Stimulated activated CD8-positive, alpha-beta memory T cell treated with anti-CD3 and anti-CD28 coated beads, Interleukin-15, amount 100 ng/mL, for 1 hour (primary cell): Measurements from ENCODE around the gene C1orf21.

Experiments
- DNase-seq: peaks from one replicate; pipeline ENCODE4 v3.0.0-alpha.2; 2020; ENCODE audit warnings: low read depth

Gene C1orf21

DNA sequence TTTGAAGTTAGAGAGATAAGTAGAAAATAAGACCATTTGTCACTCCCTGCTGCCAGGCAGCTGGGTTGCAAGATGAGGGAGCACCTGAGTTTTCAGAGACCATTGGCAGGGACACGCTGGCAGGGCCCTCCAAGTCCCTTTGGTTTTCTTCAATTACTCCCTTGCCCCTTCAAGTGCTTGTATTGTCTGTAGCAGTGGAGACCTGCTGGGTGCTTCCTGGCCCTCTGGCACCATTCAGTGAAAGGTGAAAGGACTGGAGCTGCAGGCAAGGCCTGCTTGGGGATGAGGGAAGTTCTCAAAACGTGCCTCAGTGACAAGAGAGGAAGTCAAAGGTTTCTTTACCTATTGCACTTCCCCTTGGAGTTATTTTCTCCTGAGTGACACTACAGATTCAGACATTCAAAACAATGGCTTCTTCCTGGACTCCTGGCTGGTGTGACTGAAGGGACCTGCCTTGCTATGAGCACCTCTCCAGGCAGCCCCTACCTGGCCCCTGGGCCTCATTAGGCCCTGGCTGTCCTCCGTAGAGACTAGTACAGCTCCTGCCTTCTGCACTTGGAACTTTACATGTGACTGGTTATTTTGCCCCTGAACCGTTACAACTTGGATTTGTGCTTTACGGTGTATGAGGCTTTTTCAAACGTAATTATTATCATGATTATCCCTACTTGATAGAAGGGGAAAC, 100.1 kb downstream of the C1orf21 start:
- DNase-seq, result no peak

DNA sequence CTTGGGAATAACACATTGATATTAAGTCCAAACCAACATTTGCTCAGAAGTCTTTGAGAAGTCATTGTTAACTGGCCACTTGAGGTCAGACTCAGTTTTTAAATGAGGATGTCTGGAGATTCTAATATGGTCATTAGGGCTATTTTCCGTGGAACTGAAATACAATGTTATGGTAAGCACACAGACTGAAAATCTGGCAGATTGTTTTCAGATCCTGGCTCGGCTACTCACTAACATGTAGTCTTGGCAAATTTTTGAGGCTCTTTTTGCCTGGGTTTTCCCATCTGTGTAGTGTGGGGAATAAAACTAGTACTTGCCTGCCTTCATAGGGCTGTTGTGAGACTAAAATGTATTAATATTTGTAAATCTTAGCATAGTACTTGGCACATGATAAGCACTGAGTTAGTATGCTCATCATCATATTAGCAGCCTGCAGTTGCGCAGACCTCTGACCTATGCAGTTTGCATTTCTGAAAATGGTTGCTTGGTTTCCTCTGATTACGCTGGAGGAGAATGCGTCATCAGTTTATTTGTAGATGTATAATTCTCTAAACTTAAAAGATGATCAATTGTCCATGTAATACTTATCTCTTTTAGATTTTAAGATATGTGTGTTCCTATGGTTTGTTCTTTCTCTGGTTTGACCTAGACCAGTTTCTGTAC, 100.8 kb downstream of the C1orf21 start:
- DNase-seq, result no peak

DNA sequence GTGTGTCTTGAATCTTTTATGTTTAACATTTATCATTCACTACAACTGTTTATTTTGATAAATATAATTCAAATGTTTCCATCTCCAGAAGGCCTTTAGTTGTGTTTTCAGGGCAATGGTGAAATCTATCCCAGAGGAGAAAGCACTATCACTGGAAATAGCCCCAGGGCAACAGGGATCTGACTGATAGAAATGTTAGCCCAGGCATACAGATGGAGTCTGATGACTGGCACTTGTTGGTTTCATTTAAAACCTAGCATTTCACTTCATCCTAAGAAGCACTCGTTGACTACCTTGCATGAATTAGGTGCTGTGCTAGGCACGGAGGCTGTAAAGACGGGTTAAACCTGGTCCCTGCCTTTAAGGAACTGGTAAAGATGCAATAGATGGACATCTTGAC, 103.1 kb downstream of the C1orf21 start:
- no peak for DNase-seq

DNA sequence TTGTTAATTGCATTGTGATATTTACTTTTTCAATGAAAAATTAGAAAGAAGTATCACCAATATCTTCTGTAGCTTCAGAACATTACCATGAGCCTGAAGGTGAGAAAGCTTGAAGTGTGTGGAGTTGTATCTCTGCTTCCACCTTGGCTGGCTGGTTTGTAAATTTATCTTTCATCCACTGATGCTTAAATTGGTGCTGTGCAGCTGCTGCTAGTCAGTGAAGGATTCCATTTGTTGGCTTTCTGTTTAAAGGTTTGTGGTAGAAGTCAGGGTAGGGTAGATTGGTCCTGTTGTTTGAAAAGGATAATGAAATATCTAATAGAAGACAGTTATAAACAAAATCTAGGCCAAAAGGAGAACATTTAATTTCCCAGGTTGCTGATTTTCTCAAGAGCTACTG, 105.7 kb downstream of the C1orf21 start:
- no peak for DNase-seq

DNA sequence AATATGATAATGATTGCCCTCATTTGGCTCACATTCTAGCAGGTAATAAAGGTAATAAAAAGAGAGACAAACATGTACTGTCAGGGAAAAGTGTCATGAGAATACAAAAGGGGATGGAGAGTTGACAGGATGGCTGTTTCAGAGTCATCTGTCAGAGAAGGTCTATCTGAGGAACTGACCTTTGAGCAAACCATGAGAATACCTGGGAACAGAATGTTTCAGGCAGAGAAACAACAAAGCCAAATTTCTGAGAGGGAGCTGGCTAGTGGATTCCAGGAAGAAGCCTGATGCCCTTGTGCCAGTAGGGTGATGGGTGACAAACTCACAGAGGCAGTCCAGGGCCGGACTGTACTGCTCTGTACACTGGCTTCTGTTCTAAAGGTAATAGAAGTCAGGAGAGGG, 107.2 kb downstream of the C1orf21 start:
- no peak for DNase-seq

DNA sequence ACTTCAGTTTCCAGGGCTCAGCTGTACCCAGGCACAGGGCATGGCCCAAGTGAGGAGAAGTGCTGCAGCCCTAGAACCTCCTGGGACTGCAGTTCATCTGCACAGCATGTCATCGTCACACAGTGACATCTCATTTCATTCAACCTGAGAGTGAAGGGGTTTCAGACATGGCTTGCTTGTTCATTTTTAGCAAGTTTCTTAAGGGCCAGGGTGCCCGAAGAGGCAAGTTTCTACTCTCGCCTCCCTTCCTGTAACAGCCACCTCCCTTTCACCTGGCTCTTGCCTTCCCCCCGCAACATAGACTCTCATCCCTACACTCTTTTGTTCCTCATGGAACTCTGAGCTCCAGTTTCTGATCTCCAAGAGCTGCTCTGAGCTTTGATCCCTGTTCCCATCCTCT, 108.1 kb downstream of the C1orf21 start:
- DNase-seq, result no peak

DNA sequence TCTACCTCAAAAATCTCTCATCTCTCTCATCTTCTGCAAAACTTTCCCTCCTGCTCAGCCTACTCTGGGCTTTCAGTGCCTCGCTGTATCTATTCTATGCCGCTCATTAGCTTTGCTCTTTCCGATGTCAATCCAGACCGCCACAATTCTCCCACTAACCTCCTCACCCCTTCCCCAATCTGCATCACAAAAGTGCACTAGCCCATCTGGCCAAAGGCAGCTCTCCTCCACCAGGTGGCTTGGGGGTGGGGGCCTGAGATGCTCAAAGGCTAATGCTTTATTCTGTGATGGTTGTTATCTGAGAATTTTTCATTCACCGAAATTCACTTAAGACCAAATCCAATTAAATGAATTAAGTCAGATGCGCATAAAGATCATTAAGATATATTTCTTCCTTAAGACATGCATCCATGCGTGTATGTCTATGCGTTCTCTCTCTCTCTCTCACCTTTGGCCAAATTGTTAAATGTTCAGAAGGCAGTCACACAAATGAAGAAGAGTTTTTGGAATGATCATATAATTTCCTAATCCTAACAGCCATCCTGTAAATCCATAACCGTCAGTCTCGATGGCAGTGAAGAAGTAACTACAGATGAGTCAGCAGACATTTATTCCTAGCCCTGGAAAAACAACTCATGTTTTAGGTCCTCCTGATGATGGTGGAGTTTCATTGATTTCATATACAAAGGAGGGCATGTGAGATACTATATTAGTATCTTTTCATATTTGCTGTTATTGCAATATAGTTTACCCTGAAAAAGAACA, 111.3 kb downstream of the C1orf21 start:
- no peak for DNase-seq

DNA sequence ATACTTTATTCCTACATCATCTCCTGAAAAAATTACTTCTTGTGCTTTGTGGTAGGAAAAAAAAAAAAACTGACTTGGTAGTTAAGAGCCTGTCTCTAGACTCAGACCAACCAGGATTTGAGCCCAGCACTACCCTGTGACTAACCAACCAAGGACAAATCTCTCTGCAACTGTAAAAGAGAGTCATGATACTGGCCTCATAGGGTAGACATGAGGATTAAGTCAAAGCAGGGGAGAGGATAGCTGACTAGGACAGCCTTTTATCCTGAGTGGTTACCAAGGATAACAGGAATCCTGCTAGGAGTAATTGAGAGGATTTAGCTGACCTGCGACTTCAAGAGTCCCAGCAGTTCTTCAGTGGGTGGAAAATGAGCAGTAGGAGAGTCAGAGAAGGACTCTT, 112.8 kb downstream of the C1orf21 start:
- no peak for DNase-seq

DNA sequence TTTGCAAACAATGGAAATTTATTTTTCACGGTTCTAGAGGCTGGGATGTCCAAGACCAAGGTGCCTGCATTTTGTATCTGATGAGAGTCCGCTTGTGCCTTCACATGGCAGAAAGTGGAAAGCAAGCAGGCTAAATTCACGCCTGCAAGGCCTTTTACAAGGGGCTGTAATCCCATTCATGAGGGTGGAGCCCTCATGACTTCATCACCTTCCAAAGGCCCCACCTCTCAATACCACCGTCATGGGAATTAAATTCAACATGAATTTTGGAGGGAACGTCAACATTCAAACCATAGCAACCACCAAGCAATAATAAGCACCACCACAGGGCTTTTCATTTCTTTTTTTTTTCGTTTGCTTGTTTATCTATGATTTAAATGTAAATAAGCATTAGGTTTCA, 115.3 kb downstream of the C1orf21 start:
- DNase-seq, result no peak

DNA sequence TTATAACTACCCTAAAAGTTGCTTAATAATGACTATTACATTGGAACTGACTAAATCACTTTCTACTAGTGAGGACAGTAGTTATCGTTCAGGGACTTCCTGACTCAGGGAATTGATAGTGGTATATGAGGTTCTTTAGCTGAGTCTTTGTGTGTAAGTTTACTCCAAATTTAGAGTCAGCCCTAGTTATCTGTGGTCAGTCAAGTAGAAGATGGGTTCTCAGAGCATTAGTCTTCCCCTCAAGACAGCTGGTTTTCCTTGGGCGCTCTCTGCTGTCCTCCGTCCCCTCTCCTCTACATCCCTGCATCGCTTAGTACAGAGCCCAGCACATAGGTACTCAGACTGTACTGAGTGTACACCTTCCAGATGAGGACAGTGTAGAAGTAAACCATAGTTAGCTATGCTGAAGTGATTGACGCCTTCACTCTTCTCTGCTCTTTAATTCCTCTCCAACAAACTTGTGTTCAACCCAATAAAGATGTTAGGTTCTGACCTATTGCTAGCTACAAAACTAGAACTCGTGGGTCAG, 116.5 kb downstream of the C1orf21 start:
- no peak for DNase-seq

DNA sequence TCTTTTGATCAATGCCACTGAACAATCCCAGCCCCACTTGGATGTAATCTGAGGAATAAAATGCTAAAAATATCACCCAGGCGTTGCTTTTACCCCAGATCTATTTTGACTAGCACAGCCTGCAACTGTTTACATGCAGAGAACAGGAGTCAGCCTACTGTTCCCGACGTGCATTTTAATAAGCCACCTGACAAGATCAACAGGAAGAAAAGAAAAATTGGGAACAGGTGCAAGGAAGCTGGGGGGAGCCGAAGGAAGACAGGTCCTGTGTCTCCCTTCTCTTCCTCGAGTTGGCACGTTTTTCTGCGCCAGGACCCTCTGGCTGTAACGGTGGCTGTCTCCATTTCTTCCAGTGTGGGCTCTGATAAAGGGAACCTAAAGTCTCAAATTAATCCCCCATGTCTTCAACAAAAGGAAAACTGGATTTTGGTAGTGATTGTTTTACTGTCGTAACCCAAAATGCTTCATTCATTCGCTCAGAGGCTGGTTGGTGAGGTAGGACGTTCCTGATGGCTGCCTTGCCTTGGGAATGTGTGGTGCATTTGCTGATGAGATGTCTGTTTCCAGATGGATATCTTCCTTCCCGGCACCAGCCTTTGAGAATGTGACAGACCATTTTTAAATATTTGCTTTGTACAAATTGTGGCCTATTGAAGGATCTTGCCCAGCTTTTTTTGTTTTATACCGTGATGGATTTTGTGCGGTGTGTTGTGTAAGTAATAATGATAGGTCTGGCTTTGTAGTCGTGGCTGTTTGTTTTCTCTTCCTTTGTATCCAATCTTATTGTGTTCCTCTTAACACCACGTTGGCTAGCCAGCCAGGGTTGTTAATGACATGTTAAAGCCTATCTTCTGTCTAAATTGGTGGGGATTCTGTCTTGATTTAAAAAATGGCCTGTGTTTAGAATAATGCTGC, 117.5 kb downstream of the C1orf21 start:
- DNase-seq, result no peak

DNA sequence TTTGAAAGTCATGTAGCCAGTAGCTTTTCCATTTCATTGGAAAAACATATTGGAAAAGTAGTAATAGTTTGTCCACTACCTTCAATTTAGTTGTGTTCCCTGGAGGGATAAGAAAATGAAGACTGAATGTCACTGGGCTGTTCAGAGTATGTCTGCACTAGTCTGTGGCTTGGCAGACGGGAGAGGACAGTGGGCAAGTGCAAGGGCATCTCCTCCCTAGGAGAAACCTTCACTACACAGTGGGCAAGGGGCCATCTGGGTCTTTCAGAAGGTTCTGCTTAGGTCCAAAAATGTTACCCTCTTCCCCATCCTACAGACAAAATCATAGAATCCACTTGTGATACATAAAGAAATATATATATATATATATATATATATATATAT, 118.1 kb downstream of the C1orf21 start:
- DNase-seq, result no peak

DNA sequence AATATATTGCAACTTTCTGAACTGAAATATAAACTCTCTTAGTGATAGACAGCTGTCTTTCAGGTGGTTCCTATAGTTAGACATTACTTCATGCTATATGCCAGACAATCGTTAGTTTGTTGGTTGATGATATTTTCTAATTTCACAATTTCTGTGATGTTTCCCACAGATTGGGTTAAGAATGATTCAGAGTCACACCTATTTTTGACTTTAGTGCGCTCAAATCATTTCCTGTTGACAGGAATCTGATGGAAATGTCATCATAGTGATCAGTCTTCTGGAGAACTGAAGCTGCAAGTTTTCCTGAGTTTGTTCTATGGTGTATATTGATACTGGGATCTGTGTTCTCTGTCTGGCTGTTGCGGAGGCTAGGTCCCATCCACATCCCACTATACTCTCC, 119.7 kb downstream of the C1orf21 start:
- no peak for DNase-seq

DNA sequence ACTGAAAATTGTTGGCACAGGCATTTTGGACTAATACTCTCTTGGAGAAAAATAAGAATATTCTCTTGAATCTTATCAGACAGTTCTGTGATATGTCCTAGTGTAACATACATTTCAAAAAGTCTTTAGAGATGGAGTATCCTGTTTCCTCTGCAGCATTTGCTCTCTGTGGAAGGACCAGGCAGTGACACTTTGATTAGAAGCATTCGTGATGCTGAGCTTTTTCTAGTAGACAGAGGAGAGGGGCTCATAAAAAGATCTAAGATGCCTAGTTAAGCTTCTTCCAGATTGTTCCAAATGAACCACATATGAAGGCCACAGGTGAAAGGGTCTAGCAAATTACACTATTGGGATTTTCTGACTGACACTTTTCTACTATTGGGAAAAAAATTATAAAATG, 120.3 kb downstream of the C1orf21 start:
- DNase-seq, result no peak

DNA sequence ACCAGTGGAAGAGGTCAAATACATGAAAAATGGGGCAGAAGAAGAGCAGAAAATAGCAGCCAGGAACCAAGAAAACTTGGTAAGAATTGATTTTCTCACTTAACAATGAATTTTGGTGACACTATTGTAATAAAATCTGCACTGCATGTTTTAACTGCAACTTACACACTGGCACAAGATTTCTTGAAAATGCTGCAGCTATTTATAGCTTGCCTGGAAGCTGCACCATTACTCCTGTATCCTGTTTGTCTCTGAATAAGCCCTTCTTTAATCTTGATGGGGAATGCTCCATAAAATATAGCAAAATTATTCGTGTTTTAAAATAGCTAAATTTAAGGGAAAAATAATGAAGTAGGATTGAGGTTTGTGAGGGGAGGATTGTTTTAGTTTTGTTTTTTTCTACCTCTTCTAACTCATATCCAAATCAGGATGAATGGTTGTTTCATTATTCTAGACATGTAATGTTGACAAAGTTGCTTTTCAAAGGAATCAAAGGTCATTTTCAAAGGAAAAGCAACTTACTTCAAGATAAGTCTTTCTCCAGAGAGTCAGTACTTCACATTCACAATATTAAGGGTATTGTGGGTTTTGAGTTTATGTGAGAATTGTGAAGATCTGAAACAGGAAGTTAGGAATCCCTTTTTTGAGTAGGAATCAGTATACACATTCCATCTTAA, 120.9 kb downstream of the C1orf21 start:
- no peak for DNase-seq

DNA sequence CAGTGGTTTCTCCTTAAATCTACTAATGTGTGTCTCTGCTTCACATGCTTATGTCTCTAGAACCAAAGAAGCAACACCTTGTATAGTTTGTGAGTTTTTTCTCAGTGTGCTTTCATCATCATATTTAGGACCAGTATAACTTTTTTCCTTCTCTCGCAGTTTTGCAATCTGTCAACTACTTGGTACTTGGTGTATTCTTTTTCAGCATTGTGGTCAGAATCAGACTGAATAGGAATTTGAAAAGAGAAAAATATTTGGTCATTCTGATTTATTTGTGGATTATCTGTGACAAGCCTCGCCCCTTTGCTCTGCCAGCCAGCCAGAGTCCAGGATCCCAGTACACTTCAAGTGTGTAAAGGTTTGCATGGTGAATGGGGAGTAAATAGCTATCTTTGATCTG, 122.3 kb downstream of the C1orf21 start:
- DNase-seq, result no peak

DNA sequence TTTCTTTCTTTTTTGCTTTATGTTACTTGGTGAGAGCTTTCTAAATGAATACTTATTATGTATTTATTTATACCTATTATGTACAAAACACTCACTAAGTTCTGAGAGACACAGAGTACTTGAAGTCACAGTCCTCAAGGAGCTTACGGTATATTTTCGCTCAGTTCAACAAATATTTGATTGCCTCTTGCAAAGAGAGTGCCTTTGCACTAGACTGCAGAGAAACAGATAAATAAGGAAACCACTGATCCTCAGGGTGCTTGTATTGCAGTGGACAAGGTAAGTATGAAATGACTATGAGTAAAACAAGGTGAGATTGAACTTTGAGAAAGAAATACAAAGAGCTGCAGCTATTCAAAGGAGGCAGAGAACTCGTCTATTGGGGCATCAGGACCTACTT, 123.3 kb downstream of the C1orf21 start:
- DNase-seq, result no peak

DNA sequence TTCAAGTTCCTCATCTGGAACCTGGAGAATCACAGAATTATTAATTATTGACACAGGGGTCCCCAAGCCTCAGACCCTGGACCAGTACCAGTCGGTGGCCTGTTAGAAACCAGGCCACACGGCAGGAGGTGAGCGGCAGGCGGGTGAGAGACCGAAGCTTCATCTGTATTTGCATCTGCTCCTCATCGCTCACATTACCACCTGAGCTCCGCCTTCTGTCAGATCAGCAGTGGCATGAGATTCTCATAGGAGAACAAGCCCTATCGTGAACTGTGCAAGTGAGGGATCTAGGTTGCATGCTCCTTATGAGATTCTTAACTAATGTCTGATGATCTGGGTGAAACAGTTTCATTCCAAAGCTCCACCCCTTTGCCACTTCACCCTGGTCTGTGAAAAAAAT, 125.9 kb downstream of the C1orf21 start:
- DNase-seq, result no peak

DNA sequence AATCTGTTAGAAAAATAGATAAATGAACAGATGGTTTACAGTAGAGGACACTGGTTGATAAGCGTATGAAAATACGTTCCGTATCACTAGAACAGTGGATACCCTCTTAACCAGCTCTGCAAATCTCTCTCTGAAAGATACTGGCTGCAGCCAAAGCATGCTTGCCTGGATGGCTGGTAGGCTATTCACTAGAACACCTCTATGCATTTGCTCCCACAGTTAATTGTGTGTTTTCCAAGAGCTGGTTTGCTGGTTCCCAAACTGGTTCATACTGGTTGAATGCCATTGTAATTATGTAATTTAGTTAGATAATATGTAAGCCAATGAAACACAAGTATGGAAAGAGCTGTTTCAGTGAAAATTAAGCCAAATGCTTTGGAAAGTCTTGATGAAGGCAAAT, 126.6 kb downstream of the C1orf21 start:
- DNase-seq, result no peak

DNA sequence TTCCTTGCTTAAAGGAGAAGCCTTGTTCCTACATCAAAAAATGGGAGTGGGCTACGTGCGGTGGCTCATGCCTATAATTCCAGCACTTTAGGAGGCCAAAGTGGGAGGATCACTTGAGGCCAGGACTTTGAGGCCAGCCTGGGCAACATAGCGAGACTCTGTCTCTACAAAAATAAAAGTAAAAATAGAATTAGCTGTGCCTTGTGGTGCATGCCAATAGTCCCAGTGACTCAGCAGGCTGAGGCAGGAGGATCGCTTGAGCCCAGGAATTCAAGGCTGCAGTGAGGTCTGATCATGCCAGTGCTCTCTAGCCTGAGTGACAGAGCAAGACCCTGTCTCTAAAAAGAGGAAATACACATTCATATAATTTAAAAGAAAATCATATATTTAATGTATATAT, 127.1 kb downstream of the C1orf21 start:
- DNase-seq, result no peak

DNA sequence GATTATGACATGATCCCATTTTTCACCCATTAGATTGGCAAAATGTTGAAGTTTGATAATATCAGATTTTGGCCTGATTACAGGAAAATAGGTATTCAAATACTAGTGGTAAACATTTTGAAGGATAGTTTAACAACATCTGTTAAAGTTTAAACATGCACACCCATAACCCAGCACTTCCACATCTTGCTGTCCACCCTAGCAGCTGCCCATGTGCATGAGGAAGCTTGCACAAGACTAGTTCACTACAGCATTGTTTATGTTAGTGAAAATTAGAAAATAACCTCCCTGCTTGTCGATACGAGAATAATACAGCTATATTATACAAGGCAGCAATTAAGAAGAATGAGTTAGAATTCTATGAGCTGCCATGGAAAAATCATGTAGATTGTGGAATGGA, 127.6 kb downstream of the C1orf21 start:
- no peak for DNase-seq

DNA sequence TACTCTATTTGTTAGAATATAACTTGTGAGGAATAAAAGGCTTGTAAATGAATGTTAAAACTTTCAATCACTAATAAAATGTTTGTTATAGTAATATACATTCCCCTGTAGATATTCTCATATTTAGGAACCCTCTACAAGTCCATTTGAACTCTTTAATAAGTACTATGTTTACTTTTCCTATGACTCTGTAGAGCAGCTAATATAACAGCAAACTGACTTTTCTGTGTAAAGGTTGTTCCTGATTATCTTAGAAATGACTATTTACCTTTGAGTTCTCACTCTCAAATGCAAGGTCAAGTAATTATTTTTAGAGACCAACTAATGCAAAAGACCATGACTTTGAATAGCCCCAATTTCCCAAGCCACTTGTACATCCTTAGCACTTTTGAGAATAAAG, 130.3 kb downstream of the C1orf21 start:
- no peak for DNase-seq
